ENCODE data around the gene SETBP1.
A peak's percentile ranks its signal among the peaks of the same experiment; 100 is the strongest.
"Not testable (repeated sequence)": the region's sequence is repeated elsewhere in the genome, so short reads cannot be mapped to it uniquely, and the experiment has no call there.

SETBP1 gene

GRCh38 chr18:44704135-44704789 is 23.6 kb downstream of the SETBP1 start:
- no peak for DNase-seq (ENCODE audit: low spot score)

- no peak for DNase-seq (ENCODE audit: low spot score)
Observed at GRCh38 chr18:44705075-44705675, 24.5 kb downstream of the SETBP1 start.

GRCh38 chr18:44708451-44709083 is 27.9 kb downstream of the SETBP1 start:
- DNase-seq (ENCODE audit: low spot score) = no peak

- DNase-seq (ENCODE audit: low spot score) = no peak
Observed at GRCh38 chr18:44709307-44710126, 28.8 kb downstream of the SETBP1 start.

- no peak for DNase-seq (ENCODE audit: low spot score)
Observed at GRCh38 chr18:44710931-44711330, 30.2 kb downstream of the SETBP1 start.

- no peak for DNase-seq (ENCODE audit: low spot score)
Observed at GRCh38 chr18:44712025-44712424, 31.3 kb downstream of the SETBP1 start.

- no peak for DNase-seq (ENCODE audit: low spot score)
Observed at GRCh38 chr18:44713435-44713834, 32.7 kb downstream of the SETBP1 start.

GRCh38 chr18:44714376-44714775 is 33.7 kb downstream of the SETBP1 start:
- no peak for DNase-seq (ENCODE audit: low spot score)

GRCh38 chr18:44715245-44715644 is 34.6 kb downstream of the SETBP1 start:
- DNase-seq (ENCODE audit: low spot score) = no peak

- no peak for DNase-seq (ENCODE audit: low spot score)
Observed at GRCh38 chr18:44715842-44716241, 35.2 kb downstream of the SETBP1 start.

- DNase-seq (ENCODE audit: low spot score) = no peak
Observed at GRCh38 chr18:44716697-44717163, 36.0 kb downstream of the SETBP1 start.

GRCh38 chr18:44719519-44720060 is 38.9 kb downstream of the SETBP1 start:
- no peak for DNase-seq (ENCODE audit: low spot score)

GRCh38 chr18:44721748-44722147 is 41.1 kb downstream of the SETBP1 start:
- DNase-seq (ENCODE audit: low spot score) = not testable (repeated sequence)

- no peak for DNase-seq (ENCODE audit: low spot score)
Observed at GRCh38 chr18:44723411-44723810, 42.7 kb downstream of the SETBP1 start.

GRCh38 chr18:44724105-44724778 is 43.6 kb downstream of the SETBP1 start:
- no peak for DNase-seq (ENCODE audit: low spot score)

- DNase-seq (ENCODE audit: low spot score) = peak; percentile 69
Observed at GRCh38 chr18:44725300-44726058, 44.8 kb downstream of the SETBP1 start.

GRCh38 chr18:44726059-44726421 is 45.4 kb downstream of the SETBP1 start:
- no peak for DNase-seq (ENCODE audit: low spot score)

GRCh38 chr18:44727291-44727690 is 46.6 kb downstream of the SETBP1 start:
- no peak for DNase-seq (ENCODE audit: low spot score)

- peak; percentile 31 for DNase-seq (ENCODE audit: low spot score)
Observed at GRCh38 chr18:44729631-44730101, 49.0 kb downstream of the SETBP1 start.

GRCh38 chr18:44730803-44731529 is 50.3 kb downstream of the SETBP1 start:
- no peak for DNase-seq (ENCODE audit: low spot score)

All from CD4-positive, alpha-beta T cell treated with Interleukin-6 at 100 ng/mL for 8 hours (primary cell).